Measurements from ENCODE around the gene CREBBP. TPM values are rescaled to one million over a fixed set of nuclear protein-coding genes. Genes with fewer than 3 reads are reported as not detected.

CREBBP gene
- total and polyA plus RNA-seq, 2 experiments from 2014 or later: 24.4 to 33.8 TPM

- no peaks in the 10 kb centered on the region for H3K27me3 ChIP-seq
- H3K9me3 ChIP-seq (ENCODE audit: low read depth): no peaks in the 10 kb centered on the region
- no peak for DNase-seq (ENCODE audit: low read depth in 1 of 2, low spot score in 1 of 2)
- TF ChIP-seq CTCF (IDR thresholded peaks at IDR 0.05; ENCODE audit: low read depth, low read length): no peak
- no peaks in the 10 kb centered on the region for H3K4me1 ChIP-seq (ENCODE audit: low read depth)
- no peak overlapping the region for H3K4me3 ChIP-seq
- no peak overlapping the region for H3K27ac ChIP-seq
- peaks cover 67% of the 10 kb centered on the region for H3K36me3 ChIP-seq
Observed at GRCh38 chr16:3731126-3731935, 149.2 kb downstream of the CREBBP start.

- Histone ChIP-seq H3K4me1 (ENCODE audit: low read depth) (no peaks in the 10 kb centered on the region), H3K27me3 (no peaks in the 10 kb centered on the region), H3K4me3 (no peak overlapping the region), H3K36me3 (peaks cover 58% of the 10 kb centered on the region), H3K9me3 (ENCODE audit: low read depth) (no peaks in the 10 kb centered on the region), H3K27ac (no peak overlapping the region)
- no peak for TF ChIP-seq CTCF (IDR thresholded peaks at IDR 0.05; ENCODE audit: low read depth, low read length)
- no peak for DNase-seq (ENCODE audit: low read depth in 1 of 2, low spot score in 1 of 2)
Observed at GRCh38 chr16:3730161-3731125, 150.1 kb downstream of the CREBBP start.

GRCh38 chr16:3729161-3730112, 151.1 kb downstream of the CREBBP start:
- no peak overlapping the region for H3K27ac ChIP-seq
- TF ChIP-seq CTCF (IDR thresholded peaks at IDR 0.05; ENCODE audit: low read depth, low read length): no peak

GRCh38 chr16:3728424-3729160, 151.9 kb downstream of the CREBBP start:
- no peak overlapping the region for H3K27ac ChIP-seq
- H3K9me3 ChIP-seq (ENCODE audit: low read depth): no peaks in the 10 kb centered on the region
- no peaks in the 10 kb centered on the region for H3K27me3 ChIP-seq
- DNase-seq (ENCODE audit: low read depth in 1 of 2, low spot score in 1 of 2): no peak
- H3K4me1 ChIP-seq (ENCODE audit: low read depth): no peaks in the 10 kb centered on the region
- no peak for TF ChIP-seq CTCF (IDR thresholded peaks at IDR 0.05; ENCODE audit: low read depth, low read length)
- peaks cover 41% of the 10 kb centered on the region for H3K36me3 ChIP-seq
- no peak overlapping the region for H3K4me3 ChIP-seq

More at GRCh38 chr16:3729161-3730112, 151.1 kb downstream of the CREBBP start:
- Histone ChIP-seq H3K27me3 (no peaks in the 10 kb centered on the region), H3K4me3 (no peak overlapping the region), H3K9me3 (ENCODE audit: low read depth) (no peaks in the 10 kb centered on the region), H3K36me3 (peaks cover 48% of the 10 kb centered on the region), H3K4me1 (ENCODE audit: low read depth) (no peaks in the 10 kb centered on the region)
- no peak for DNase-seq (ENCODE audit: low read depth in 1 of 2, low spot score in 1 of 2)
